ENCODE measurements around the gene MOB2. TPM values are rescaled to one million over a fixed set of nuclear protein-coding genes. Genes with fewer than 3 reads are reported as not detected.

The MOB2 gene
- total and polyA plus RNA-seq, 2 donors (not counting 1 experiment from before 2014, with no cell fraction given), result 13.1 to 30.1 TPM

DNA sequence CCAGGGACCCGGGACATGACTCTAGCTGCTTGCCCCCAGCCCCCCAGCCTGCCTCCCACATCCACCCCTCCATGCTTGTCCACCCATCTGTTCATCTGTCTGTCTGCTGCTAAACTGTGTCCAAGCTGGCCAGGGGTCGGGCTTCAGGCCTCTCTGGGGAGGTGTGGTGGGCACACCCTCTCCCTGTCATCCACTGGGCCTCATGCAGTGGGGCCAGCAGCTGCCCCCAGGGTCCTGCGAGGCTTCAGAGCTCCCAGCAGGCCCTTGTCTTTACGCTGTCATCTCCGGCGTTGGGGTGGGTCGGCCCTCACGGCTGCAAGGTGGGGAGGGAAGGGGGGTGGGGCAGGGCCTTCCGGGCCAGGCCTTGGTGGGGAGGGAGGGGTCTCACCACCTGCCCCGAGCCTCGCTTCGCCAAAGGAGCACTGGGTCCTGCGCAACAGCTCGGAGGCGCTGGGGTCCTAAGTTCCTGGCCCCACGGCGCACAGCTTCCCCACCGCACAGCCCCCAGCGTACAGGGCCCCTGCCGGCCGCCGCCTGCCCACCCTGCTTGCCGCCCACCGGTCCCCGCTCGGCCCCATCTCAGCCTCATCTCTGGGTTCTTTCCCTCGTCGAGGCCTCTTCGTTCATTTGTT lies 26.7 kb downstream of the MOB2 start:
- Histone ChIP-seq H3K79me2 (ENCODE audit: control insufficient read depth, insufficient read depth, low read length) (no peaks in the 10 kb centered on the region), H3K9me3 (ENCODE audit: control insufficient read depth, insufficient read depth, low read depth, low read length) (no peaks in the 10 kb centered on the region), H3K4me3 (replicated peaks in 1 of 4; ENCODE audit: control extremely low read depth in 1 of 4, insufficient read depth in 1 of 4, low read depth in 3 of 4, low read length in 4 of 4) (no peak overlapping the region), H4K20me1 (ENCODE audit: control insufficient read depth, extremely low read depth, insufficient read depth, low read length) (no peaks in the 10 kb centered on the region), H3K27me3 (ENCODE audit: control insufficient read depth, insufficient read depth, low read length) (no peaks in the 10 kb centered on the region), H3K36me3 (ENCODE audit: control insufficient read depth, insufficient read depth, low read length) (no peaks in the 10 kb centered on the region), H3K4me1 (ENCODE audit: control insufficient read depth, extremely low read depth, insufficient read depth, low read length) (no peaks in the 10 kb centered on the region), H3K27ac (ENCODE audit: insufficient read depth, low read length) (no peak overlapping the region), H3K4me2 (ENCODE audit: extremely low read depth, insufficient read depth, low read length) (peak overlapping the region; percentile 35), H2AFZ (ENCODE audit: low read length) (no peak overlapping the region), H3K9ac (ENCODE audit: insufficient read depth, low read length) (no peak overlapping the region)
- DNase-seq (ENCODE audit: low read depth in 2 of 2), result peak in 1 of 2 donors; percentile 33
- TF ChIP-seq, protein P1, sequence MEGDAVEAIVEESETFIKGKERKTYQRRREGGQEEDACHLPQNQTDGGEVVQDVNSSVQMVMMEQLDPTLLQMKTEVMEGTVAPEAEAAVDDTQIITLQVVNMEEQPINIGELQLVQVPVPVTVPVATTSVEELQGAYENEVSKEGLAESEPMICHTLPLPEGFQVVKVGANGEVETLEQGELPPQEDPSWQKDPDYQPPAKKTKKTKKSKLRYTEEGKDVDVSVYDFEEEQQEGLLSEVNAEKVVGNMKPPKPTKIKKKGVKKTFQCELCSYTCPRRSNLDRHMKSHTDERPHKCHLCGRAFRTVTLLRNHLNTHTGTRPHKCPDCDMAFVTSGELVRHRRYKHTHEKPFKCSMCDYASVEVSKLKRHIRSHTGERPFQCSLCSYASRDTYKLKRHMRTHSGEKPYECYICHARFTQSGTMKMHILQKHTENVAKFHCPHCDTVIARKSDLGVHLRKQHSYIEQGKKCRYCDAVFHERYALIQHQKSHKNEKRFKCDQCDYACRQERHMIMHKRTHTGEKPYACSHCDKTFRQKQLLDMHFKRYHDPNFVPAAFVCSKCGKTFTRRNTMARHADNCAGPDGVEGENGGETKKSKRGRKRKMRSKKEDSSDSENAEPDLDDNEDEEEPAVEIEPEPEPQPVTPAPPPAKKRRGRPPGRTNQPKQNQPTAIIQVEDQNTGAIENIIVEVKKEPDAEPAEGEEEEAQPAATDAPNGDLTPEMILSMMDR (conservative IDR thresholded peaks at IDR 0.05 in 1 of 2, IDR thresholded peaks at IDR 0.05 in 1 of 2; ENCODE audit: low read depth in 1 of 2, low read length in 2 of 2), result no peak
- no peak for TF ChIP-seq EZH2 (IDR thresholded peaks at IDR 0.05; ENCODE audit: low read length, missing control alignments)

DNA sequence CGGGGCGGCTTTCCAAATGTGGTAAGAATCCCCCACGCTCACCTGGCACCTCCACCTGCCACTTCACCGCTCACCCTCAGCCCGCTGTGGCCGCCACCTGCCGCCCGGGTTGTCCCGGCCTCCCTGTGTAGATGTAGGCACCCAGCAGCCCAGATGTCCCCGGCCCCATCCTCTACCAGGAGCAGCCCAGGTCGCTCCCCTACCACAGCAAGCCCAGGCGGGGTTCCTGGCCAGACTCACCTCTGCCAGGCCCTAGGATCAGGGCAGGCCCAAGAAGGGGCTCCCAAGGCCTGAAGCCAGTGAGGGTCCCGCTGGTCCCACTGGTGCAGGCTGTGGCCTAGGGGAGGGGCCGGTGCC lies 27.4 kb downstream of the MOB2 start:
- no peak overlapping the region for H3K4me2 ChIP-seq (ENCODE audit: extremely low read depth, insufficient read depth, low read length)
- H2AFZ ChIP-seq (ENCODE audit: low read length), result no peak overlapping the region
- no peaks in the 10 kb centered on the region for H3K9me3 ChIP-seq (ENCODE audit: control insufficient read depth, insufficient read depth, low read depth, low read length)
- no peaks in the 10 kb centered on the region for H4K20me1 ChIP-seq (ENCODE audit: control insufficient read depth, extremely low read depth, insufficient read depth, low read length)
- H3K79me2 ChIP-seq (ENCODE audit: control insufficient read depth, insufficient read depth, low read length), result no peaks in the 10 kb centered on the region
- no peak overlapping the region for H3K9ac ChIP-seq (ENCODE audit: insufficient read depth, low read length)
- H3K36me3 ChIP-seq (ENCODE audit: control insufficient read depth, insufficient read depth, low read length), result no peaks in the 10 kb centered on the region
- DNase-seq (ENCODE audit: low read depth in 2 of 2), result no peak
- H3K27ac ChIP-seq (ENCODE audit: insufficient read depth, low read length), result no peak overlapping the region
- H3K4me3 ChIP-seq (replicated peaks in 1 of 4; ENCODE audit: control extremely low read depth in 1 of 4, insufficient read depth in 1 of 4, low read depth in 3 of 4, low read length in 4 of 4), result no peak overlapping the region
- H3K4me1 ChIP-seq (ENCODE audit: control insufficient read depth, extremely low read depth, insufficient read depth, low read length), result no peaks in the 10 kb centered on the region
- H3K27me3 ChIP-seq (ENCODE audit: control insufficient read depth, insufficient read depth, low read length), result no peaks in the 10 kb centered on the region
- TF ChIP-seq, protein P1 (conservative IDR thresholded peaks at IDR 0.05 in 1 of 2, IDR thresholded peaks at IDR 0.05 in 1 of 2; ENCODE audit: low read depth in 1 of 2, low read length in 2 of 2), result no peak

DNA sequence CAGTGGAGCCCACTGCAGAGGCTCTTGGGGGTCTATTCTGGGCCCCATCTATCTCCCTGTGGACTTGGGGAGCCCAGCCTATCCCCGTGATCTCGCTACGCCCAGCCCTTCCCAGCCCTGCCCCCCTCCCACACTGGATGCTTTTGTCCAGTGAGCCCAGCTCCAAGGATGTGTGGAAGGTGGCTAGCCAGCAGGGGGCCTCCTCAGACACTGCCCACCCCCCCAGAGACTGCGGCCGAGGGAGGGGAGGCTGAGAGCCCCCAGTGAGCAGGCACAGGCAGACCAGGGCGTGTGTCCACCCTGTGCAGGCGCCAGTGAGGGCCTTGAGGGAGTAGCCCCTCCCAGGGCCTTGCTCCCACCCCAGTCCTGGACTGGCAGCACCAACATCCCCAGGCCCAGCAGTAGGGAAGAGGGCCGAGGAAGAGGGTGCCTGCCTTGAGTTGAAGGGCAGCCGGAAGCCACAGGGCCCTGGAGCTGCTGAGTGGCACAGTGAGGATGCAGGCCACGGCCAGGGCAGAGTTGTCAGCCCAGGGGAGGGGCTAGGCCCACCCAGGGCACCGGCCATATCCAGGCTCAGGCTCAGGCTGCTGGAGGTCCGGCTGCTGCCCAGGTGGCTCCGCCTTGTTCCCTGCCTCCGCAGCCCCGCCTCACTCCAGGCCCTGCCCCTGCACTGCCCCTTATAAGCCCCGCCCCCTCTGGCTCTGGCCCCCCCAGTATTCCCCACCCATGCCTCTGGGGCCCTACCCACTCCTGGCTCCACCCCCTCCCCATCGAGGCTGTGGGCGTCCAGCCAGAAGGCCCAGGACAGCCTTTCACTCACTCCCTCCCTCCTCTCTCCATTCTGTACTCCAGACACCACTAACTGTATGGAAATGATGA lies 28.0 kb downstream of the MOB2 start:
- H3K79me2 ChIP-seq (ENCODE audit: control insufficient read depth, insufficient read depth, low read length), result no peaks in the 10 kb centered on the region
- H3K27me3 ChIP-seq (ENCODE audit: control insufficient read depth, insufficient read depth, low read length), result no peaks in the 10 kb centered on the region
- no peaks in the 10 kb centered on the region for H4K20me1 ChIP-seq (ENCODE audit: control insufficient read depth, extremely low read depth, insufficient read depth, low read length)
- no peak for TF ChIP-seq EZH2 (IDR thresholded peaks at IDR 0.05; ENCODE audit: low read length, missing control alignments)
- TF ChIP-seq, protein P1 (conservative IDR thresholded peaks at IDR 0.05 in 1 of 2, IDR thresholded peaks at IDR 0.05 in 1 of 2; ENCODE audit: low read depth in 1 of 2, low read length in 2 of 2), result peak; percentile 23 to 36
- H3K9ac ChIP-seq (ENCODE audit: insufficient read depth, low read length), result no peak overlapping the region
- no peaks in the 10 kb centered on the region for H3K4me1 ChIP-seq (ENCODE audit: control insufficient read depth, extremely low read depth, insufficient read depth, low read length)
- H3K4me3 ChIP-seq (replicated peaks in 1 of 4; ENCODE audit: control extremely low read depth in 1 of 4, insufficient read depth in 1 of 4, low read depth in 3 of 4, low read length in 4 of 4), result no peak overlapping the region
- no peak overlapping the region for H2AFZ ChIP-seq (ENCODE audit: low read length)
- H3K4me2 ChIP-seq (ENCODE audit: extremely low read depth, insufficient read depth, low read length), result no peak overlapping the region
- no peaks in the 10 kb centered on the region for H3K9me3 ChIP-seq (ENCODE audit: control insufficient read depth, insufficient read depth, low read depth, low read length)
- H3K36me3 ChIP-seq (ENCODE audit: control insufficient read depth, insufficient read depth, low read length), result no peaks in the 10 kb centered on the region
- H3K27ac ChIP-seq (ENCODE audit: insufficient read depth, low read length), result no peak overlapping the region
- peak; percentile 4 to 80 for DNase-seq (ENCODE audit: low read depth in 2 of 2)
